Measurements from ENCODE around the gene MEX3D. TPM values are rescaled to one million over a fixed set of nuclear protein-coding genes. Genes with fewer than 3 reads are reported as not detected.
A peak's percentile ranks its signal among the peaks of the same experiment; 100 is the strongest.
"Not testable (repeated sequence)": the region's sequence is repeated elsewhere in the genome, so short reads cannot be mapped to it uniquely, and the experiment has no call there.

The MEX3D gene
- total RNA-seq, 1 donor from 2014 or later = 17.8 TPM

DNA sequence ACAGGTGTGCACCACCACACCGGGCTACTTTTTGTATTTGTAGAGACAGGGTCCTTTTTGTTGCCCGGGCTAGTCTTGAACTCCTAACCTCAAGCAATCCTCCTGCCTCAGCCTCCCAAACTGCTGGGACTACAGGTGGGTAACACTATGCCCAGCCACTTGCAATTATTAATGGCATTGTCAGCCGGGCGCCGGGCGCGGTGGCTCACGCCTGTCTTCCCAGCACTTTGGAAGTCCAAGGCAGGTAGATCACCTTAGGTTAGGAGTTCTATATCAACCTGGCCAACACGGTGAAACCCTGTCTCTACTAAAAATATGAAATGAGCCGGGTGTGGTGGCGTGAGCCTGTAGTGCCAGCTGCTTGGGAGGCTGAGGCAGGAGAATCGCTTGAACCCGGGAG, 2.7 kb upstream of the MEX3D start:
- no peak for ATAC-seq

- ATAC-seq = no peak
Observed at GRCh38 chr19:1569997-1570396, 1.9 kb upstream of the MEX3D start.

DNA sequence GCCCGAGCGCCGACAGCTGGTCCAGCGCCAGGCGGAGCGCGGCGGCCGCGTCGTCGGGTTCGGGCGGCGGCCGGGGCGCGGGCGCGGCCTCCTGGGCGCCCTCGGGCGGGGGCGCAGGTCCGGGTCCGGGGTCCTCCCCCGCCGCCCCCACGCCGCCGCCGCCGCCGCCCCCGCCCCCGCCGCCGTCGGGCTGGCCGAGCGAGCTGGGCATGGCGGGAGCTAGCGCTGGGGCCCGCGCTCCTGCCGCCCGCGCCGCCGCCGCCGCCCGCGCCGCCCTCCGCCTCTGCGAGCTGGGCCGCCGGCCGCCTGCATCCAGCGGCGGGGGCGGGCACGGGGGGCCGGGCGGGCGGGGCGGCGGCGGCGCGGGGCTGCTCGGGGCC, 287 bp downstream of the MEX3D start:
- ATAC-seq = no peak

GRCh38 chr19:1567116-1567847, 843 bp downstream of the MEX3D start:
- ATAC-seq = peak; percentile 15

DNA sequence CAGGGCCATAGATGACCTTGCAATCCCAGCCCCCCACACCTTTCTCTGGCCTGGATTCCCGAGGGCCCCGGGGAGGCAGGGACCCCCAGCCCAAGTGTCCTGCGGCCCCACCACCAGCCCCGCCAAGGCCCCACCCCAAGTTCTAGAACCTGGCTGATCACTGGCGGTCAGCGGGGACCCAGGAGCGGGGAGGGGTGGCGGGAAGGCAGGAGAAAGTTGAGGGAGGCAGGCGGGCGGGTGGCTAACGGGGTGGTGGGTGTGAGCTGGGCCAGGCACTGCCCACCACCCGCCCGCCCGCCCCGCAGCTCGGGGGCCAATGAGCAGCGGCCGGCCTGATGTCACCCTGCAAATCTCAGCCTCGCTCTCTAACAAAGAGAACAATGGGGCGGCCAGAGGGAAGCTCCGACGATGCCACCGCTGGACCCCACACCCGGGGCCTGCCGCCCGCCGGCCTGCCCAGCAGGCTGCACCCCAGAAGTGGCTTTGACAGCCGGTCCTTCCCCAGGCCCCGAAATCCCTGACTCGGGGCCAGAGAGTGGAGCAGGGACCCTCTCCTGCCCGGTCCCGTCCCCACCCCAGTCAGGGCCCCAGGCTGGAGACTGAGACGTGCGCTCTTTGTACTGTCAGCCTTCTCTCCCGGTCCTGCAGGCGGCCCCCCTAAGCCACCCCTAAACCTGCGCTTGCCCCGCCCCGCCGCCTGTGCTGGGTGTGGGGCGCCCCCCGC, 1.6 kb downstream of the MEX3D start:
- peak; percentile 24 for ATAC-seq

- ATAC-seq = no peak
Observed at GRCh38 chr19:1563251-1563650, 4.9 kb downstream of the MEX3D start.

GRCh38 chr19:1561236-1561842, 6.8 kb downstream of the MEX3D start:
- ATAC-seq = no peak

- ATAC-seq = no peak
Observed at GRCh38 chr19:1560286-1560882, 7.7 kb downstream of the MEX3D start.

DNA sequence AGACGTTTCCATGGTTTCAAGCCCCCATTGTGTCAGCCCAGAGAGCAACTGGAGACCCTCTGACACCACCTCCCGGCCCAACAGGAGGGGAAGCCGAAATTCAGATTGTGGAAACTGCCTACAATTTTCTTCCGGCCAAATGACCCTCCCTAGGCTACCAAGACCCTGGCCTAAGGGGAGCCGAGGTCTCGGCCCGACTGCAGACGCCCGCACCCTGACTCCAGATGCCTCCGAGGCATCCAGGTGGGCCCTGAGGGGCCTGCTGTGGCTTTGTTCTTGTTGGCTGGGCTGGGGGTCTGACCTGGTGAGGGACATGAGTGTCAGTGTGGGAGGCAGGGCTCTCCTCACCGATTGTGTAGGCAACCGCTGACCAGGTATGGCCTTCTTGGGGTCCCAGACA, 9.6 kb downstream of the MEX3D start:
- ATAC-seq = no peak

- no peak for ATAC-seq
Observed at GRCh38 chr19:1556390-1557070, 11.6 kb downstream of the MEX3D start.

DNA sequence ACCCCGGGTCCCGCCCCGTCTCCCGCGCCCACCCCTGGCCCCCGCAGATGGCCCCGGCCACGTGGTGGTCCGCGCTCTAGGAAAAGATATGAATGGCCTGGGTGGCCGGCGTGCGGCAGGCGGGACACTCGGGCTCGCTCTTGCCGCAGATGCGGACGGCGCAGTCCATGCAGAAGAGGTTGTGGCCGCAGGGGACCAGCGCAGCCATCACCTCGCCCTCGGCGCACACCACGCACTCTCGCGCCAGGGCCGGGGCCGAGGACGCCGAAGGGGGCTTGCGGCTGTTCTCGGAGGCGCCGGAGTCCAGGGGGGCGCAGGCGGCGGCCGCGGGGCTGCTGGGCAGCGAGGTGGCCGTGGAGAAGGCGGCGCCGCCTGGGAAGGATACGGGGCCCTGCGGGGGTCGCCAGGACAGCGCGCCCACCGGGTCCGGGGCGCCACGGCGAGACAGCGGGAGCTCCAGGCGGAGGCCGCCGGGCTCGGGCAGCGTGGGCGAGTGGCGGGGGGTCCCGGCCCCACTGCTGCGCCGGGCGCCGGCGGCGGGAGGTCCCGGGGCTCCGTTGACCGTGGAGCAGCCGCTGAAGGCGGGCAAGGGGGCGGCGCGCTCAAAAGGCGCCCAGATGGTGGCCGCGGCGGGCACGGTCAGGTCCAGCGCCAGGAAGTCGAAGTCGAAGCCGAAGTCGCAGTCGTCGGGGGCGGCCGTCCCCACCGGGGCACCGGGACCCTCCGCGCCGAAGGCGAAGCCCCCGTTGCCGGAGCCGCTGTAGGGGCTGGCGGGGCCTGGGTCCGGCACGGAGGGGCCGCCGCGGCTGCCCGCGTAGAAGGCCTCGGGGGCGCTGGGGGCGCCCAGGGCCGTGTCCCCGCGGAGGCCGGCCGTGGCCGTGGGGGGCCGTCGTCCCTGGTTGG, 12.4 kb downstream of the MEX3D start:
- no peak for ATAC-seq

DNA sequence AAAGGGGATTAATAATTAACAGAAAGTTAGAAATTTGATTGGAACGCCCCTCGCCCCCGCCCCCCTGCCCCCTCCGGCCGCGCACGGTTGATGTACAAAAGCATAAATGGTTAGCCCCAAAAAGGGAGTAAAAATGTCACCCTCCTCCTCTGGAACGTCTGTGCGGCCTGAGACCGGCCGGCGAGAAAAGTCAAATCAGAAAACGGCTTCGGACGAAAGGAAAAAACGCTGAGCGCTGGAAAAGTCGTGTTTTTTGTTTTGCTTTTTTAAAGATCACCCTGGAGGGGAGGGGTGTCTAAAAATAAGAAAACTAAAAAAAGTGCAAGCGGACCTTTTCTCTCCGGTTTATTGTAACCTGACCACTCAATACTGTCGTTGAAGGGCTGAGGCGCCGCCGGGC, 13.2 kb downstream of the MEX3D start:
- no peak for ATAC-seq

DNA sequence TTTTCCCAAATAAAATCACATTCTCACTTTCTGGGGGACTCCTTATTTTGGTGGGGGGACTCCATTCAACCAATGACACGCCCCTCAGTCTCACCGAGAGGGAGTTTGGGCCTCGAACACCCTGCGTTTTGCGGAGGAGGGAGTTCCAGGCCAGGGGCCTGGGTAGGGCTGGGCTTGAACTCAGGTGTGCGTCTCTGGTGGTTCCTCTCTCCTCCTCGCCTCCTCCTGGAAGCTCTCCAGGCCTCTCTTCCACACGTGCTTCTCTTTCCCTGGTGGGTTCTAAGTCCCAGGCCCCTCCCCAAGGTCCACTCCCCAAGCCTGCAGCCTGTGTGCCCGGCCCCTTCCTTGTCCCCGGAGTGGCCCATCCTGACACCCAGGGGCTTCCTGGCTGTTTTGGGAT, 14.7 kb downstream of the MEX3D start:
- no peak for ATAC-seq

DNA sequence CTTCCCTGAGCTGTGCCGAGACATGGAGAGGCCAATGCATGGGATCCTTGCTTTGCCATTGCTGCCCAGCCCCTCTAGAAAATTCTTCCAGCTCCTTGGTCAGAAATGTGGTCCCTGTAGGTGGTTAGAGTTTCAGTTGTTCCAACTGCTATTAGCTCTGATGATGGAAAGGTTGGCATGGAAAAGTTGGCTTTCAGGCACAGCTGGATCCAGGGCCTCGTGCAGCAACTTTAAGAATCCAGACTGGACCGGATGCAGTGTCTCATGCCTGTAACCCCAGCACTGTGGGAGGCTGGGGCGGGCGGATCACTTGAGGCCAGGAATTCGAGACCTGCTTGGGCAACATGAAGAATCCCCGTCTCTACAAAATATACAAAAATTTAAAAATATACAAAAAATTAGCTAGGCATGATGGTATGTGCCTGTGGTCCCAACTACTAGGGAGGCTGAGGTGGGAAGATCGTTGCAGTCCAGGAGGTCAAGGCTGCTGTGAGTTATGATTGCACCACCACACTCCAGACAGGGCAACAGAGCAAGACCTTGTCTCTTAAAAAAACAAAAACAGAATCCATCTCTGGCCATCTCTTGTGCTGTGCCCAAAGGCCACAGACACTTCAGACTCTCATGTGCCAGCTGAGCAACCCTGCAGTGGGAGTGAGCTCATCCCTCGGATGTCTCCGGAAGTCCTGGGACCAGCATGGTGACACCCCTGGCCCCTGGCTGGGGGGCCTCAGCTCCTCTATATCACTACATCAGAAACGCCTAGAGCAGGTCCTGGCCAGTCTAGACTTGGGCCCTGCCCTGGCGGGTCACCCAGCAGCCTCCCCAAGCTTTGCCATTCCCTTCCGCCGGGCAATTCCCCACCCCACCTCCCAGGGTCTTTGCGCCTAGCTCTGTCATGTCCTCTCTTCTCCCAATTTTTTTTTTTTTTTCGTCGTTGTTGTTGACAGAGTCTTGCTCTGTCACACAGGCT, 16.8 kb downstream of the MEX3D start:
- ATAC-seq = no peak

- no peak for ATAC-seq
Observed at GRCh38 chr19:1549332-1549945, 18.7 kb downstream of the MEX3D start.

- no peak for ATAC-seq
Observed at GRCh38 chr19:1540365-1540925, 27.7 kb downstream of the MEX3D start.

GRCh38 chr19:1539749-1540148, 28.4 kb downstream of the MEX3D start:
- ATAC-seq = not testable (repeated sequence)

- ATAC-seq = peak; percentile 31
Observed at GRCh38 chr19:1538978-1539377, 29.1 kb downstream of the MEX3D start.

DNA sequence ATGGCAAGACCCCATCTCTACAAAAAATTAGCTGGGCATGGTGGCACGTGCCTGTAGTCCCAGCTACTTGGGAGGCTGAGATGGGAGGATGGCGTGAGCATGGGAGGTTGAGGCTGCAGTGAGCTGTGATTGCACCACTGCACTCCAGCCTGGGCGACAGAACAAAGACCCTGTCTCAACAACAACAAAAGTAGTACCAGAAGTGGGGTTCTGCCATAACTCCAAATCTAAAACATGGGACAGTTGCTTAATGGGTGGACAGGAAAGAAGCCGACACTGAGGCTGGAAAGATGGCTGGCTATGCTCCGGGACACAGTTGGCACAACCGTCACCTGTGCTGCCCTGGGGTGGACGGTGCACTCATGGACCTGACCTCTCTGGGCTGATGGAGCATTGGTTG, 32.4 kb downstream of the MEX3D start:
- ATAC-seq = not testable (repeated sequence)

GRCh38 chr19:1534972-1535371, 33.2 kb downstream of the MEX3D start:
- ATAC-seq = no peak
